ENCODE data around the gene E4F1. TPM values are rescaled to one million over a fixed set of nuclear protein-coding genes. Genes with fewer than 3 reads are reported as not detected.

Gene E4F1, protein sequence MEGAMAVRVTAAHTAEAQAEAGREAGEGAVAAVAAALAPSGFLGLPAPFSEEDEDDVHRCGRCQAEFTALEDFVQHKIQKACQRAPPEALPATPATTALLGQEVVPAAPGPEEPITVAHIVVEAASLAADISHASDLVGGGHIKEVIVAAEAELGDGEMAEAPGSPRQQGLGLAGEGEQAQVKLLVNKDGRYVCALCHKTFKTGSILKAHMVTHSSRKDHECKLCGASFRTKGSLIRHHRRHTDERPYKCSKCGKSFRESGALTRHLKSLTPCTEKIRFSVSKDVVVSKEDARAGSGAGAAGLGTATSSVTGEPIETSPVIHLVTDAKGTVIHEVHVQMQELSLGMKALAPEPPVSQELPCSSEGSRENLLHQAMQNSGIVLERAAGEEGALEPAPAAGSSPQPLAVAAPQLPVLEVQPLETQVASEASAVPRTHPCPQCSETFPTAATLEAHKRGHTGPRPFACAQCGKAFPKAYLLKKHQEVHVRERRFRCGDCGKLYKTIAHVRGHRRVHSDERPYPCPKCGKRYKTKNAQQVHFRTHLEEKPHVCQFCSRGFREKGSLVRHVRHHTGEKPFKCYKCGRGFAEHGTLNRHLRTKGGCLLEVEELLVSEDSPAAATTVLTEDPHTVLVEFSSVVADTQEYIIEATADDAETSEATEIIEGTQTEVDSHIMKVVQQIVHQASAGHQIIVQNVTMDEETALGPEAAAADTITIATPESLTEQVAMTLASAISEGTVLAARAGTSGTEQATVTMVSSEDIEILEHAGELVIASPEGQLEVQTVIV
- 23.9 and 26.2 TPM in 2 replicates for total RNA-seq

DNA sequence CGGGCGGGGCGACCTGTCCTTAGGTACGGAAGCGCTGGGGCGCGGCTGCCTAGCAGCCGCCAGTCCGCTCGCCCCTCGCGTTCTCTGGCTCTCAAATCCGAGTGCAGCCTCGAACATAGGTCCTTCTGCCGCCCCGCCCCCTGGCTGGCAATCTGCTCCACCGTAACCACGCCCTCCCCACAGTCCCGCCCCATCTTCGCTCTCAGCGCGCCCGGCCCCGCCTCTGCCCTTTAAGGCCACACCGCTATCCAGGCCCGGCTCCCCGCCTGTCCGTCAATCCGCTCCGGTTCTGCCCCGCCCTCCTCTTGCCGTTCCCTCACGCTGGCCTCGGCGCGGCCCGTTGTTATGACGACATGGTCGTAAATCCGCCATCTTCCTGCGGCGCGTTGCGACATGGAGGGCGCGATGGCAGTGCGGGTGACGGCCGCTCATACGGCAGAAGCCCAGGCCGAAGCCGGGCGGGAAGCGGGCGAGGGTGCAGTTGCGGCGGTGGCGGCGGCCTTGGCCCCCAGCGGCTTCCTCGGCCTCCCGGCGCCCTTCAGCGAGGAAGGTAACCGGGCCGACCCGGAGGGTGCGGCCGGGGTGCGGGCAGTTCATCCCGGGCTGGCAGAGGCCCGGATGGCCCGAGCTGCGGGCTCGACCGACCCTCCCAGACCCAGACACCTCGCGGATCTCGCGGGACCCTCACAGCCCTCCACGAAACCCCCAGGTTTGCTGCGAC is at the start of gene E4F1:
Gene E4F1, plus strand, starts transcription at position 371 of the 721 bp plus-strand sequence. Its CDS starts 23 bp downstream, at position 394.

GRCh38 chr16:2196162-2196980 is 27.0 kb upstream of the E4F1 start, which contains the start of gene CASKIN1:
TSS of gene CASKIN1 (minus strand) at chr16:2196605. CDS start at chr16:2196432, 173 bp downstream.

DNA sequence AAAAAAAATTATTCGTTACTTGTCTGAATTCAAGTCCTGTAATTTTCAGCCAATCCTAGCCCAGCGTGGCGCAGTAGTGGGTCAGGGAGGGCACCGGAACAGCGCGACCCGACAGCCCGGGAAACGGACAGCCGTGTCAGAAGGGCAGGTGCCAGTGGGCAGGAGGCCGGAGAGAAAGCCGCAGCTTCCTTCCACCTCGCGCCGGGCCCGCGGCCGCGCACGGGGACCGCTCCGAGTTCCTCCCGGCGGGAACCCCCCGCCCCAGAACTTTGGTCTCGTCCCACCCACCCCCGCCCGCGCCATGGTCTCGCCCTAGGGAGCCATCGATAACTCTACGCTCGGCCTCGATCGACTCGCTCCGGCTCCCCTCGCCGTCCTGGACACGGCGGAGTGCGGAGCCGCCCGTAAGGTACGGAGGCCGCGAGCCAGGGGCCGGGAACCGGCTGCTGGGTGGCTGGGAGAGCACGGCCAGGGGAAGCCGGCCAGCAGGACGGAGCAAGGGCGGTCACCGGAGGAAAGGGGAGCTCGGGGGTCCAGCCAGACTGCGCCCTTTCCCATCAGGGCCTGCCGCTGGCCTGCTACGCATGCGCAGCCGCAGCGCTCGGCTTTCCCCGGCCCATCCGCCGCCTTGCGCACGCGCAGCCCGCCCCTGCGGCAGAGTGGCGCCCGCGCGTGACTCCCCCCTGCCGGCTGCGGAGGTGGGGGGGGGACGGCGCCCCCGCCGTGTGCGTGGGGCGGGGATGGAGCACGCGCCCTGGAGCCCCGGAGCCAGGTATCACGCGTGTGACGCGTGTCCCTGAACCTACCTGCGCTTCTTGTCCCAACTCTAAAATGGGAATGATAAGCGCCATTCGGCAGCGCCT is 18.1 kb upstream of the E4F1 start, which contains the start of gene MLST8:
Gene MLST8, plus strand, starts transcription at position 351 of the 863 bp plus-strand sequence. CDS start 632 bp downstream, outside the sequence.

GRCh38 chr16:2210386-2211365 is 12.7 kb upstream of the E4F1 start, which contains the start of gene BRICD5:
TSS of gene BRICD5 (minus strand) at chr16:2210863. CDS start at chr16:2210833, 30 bp downstream.

DNA sequence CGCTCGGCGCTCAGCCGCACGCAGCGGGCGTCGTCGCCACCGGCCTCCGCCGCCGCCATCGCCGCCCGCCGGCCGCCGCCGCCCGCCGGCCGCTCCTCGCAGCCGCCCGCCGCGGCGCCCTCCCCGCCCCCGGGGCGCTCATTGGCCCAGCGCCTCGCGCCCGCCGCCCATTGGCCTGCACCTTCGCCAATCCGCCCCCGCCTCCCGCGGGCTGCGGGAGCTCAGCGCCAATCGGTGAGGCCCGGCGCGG is 8.7 kb upstream of the E4F1 start, which contains the start of gene PGP:
Gene PGP, minus strand, starts transcription at position 122 of the 250 bp plus-strand sequence. Its CDS starts 63 bp downstream, at position 59.

GRCh38 chr16:2236337-2237101 is 13.1 kb downstream of the E4F1 start, which contains the start of gene DNASE1L2:
TSS of gene DNASE1L2 (plus strand) at chr16:2236444. CDS start at chr16:2236817, 373 bp downstream.

DNA sequence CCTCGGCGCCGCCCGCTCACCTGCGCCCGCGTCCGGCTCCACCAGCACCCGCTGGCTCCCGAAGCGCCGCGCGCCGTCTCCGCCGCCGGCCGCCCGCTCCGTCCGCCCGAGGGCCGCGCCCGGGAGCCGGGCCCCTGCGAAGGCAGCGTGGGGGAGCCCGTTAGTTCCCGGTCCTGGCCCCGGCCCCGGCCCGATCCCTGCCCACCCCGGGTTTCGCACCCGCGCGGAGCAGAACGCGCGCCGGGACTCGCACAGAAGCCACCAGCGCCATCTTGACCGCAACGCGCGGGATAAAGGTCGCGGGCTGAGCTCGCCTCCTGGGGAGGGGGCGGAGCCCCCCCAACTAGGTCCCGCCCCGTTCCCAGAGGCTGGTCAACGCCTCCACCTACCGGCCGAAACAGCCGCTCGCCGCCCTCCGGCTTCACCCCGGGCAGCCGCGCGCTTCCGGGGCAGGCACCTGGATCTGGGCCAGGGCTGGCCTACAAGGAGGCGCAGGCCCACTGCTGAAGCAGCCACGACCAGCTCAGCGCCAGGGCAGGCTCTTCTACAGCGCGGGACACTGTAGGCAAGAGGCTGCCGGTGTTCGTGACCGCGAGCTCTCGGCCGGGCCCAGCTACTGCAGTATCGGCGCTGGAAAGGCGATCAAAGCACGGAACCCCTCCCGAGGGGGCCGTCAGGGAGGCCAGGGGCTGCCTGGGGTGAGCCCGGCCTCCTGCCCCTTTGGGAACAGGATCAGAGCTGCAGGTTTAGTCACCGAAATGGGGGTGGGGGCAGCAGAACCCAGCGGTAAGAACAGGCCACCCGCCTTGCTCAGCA is 28.1 kb downstream of the E4F1 start, which contains the start of gene ECI1:
Gene ECI1, minus strand, starts transcription at position 292 of the 816 bp plus-strand sequence. Its CDS starts 21 bp downstream, at position 271.

GRCh38 chr16:2267913-2268666 is 44.7 kb downstream of the E4F1 start, which contains the start of gene RNPS1:
TSS of gene RNPS1 (minus strand) at chr16:2268126. CDS start at chr16:2264643, 3,483 bp downstream.

Other genes with a start within 250 kb of the E4F1 start
- gene NOXO1, start 242.1 kb upstream of the E4F1 start, total RNA-seq: 1.1 and 2.2 TPM in 2 replicates
- 20.3 and 22.9 TPM in 2 replicates for gene GFER, start 239.4 kb upstream of the E4F1 start, total RNA-seq
- 2.1 and 5.4 TPM in 2 replicates for gene SYNGR3, start 233.6 kb upstream of the E4F1 start, total RNA-seq
- gene ZNF598, start 213.8 kb upstream of the E4F1 start, total RNA-seq: 52.9 and 61.7 TPM in 2 replicates
- 3.6 and 4.0 TPM in 2 replicates for gene NPW, start 203.8 kb upstream of the E4F1 start, total RNA-seq
- gene NHERF2, start 196.7 kb upstream of the E4F1 start, total RNA-seq: 24.8 and 25.5 TPM in 2 replicates
- gene NTHL1, start 175.8 kb upstream of the E4F1 start, total RNA-seq: 32.8 and 43.2 TPM in 2 replicates
- gene TSC2, start 175.6 kb upstream of the E4F1 start, total RNA-seq: 33.8 and 35.0 TPM in 2 replicates
- 43.3 and 71.5 TPM in 2 replicates for gene PKD1, start 87.7 kb upstream of the E4F1 start, total RNA-seq
- 0.49 and 5.0 TPM in 2 replicates for gene RAB26, start 75.0 kb upstream of the E4F1 start, total RNA-seq
- gene TRAF7, start 67.8 kb upstream of the E4F1 start, total RNA-seq: 58.2 and 65.4 TPM in 2 replicates
- 0.42 and 0.46 TPM in 2 replicates for gene CASKIN1, start 27.0 kb upstream of the E4F1 start, total RNA-seq
- gene MLST8, start 18.1 kb upstream of the E4F1 start, total RNA-seq: 68.9 and 81.9 TPM in 2 replicates
- gene BRICD5, start 12.7 kb upstream of the E4F1 start, total RNA-seq: 2.5 and 3.5 TPM in 2 replicates
- 21.9 and 26.8 TPM in 2 replicates for gene PGP, start 8.8 kb upstream of the E4F1 start, total RNA-seq
- gene DNASE1L2, start 12.9 kb downstream of the E4F1 start, total RNA-seq: 0.19 and 0.21 TPM in 2 replicates
- gene ECI1, start 28.0 kb downstream of the E4F1 start, total RNA-seq: 36.0 and 39.4 TPM in 2 replicates
- 178 and 219 TPM in 2 replicates for gene RNPS1, start 44.5 kb downstream of the E4F1 start, total RNA-seq
- 0.56 TPM in 1 of 2 replicates, not detected in the other for gene ABCA3, start 117.1 kb downstream of the E4F1 start, total RNA-seq
- 19.6 and 22.9 TPM in 2 replicates for gene CCNF, start 205.9 kb downstream of the E4F1 start, total RNA-seq
- 11.4 and 19.5 TPM in 2 replicates for gene TEDC2, start 236.5 kb downstream of the E4F1 start, total RNA-seq
- 0.14 TPM in 1 of 2 replicates, not detected in the other for gene NTN3, start 247.7 kb downstream of the E4F1 start, total RNA-seq

All from airway epithelial cell (primary cell).